SJSA1 (cell line): ENCODE data around the gene CRHR2. TPM values are rescaled to one million over a fixed set of nuclear protein-coding genes. Genes with fewer than 3 reads are reported as not detected.
A peak's percentile ranks its signal among the peaks of the same experiment; 100 is the strongest.

ENCODE experiments used
- DNase-seq, 2 experiments: peaks; one replicate each; pipeline ENCODE4 v3.0.0-alpha.2; 2015 to 2020; ENCODE audit warnings: low spot score in 2 of 2, low read depth in 1 of 2
- H3K27ac ChIP-seq: fragments of 250-450 bp; sonication (Bioruptor Pico); 2 replicates; pipeline ENCODE4 v1.5.1; 2020; ENCODE audit warnings: mild to moderate bottlenecking, moderate library complexity
- H3K27me3 ChIP-seq: fragments of 250-450 bp; sonication (Bioruptor Pico); replicated peaks from 2 replicates; pipeline ENCODE4 v1.5.1; 2020; ENCODE audit warnings: mild to moderate bottlenecking, moderate library complexity
- H3K36me3 ChIP-seq: fragments of 250-450 bp; sonication (Bioruptor Pico); 2 replicates; pipeline ENCODE4 v1.5.1; 2020; ENCODE audit warnings: mild to moderate bottlenecking
- H3K4me1 ChIP-seq: fragments of 250-450 bp; sonication (Bioruptor Pico); replicated peaks from 2 replicates; pipeline ENCODE4 v1.6.1; 2021; ENCODE audit warnings: mild to moderate bottlenecking
- H3K4me3 ChIP-seq: fragments of 250-450 bp; sonication (Bioruptor Pico); 2 replicates; pipeline ENCODE4 v1.5.1; 2020; ENCODE audit warnings: mild to moderate bottlenecking
- H3K9me3 ChIP-seq: fragments of 250-450 bp; sonication (Bioruptor Pico); replicated peaks from 2 replicates; pipeline ENCODE4 v1.5.1; 2020; ENCODE audit warnings: mild to moderate bottlenecking
- total RNA-seq: library from RNA; depleted of rRNA; stranded (reverse); fragments of >200 nt; shearing (Covaris generic); gene quantifications from 2 replicates; pipeline ENCODE4 v1.2.3, GENCODE V29; 2014

The CRHR2 gene
- total RNA-seq, 1 experiment from 2014 or later = not detected

- H3K4me3 ChIP-seq = no peak overlapping the region
- DNase-seq = no peak
- no peaks in the 10 kb centered on the region for H3K9me3 ChIP-seq
- no peaks in the 10 kb centered on the region for H3K36me3 ChIP-seq
- no peak overlapping the region for H3K27ac ChIP-seq
- H3K27me3 ChIP-seq = peaks cover 60% of the 10 kb centered on the region
- peaks cover 10% of the 10 kb centered on the region; the same call in 1 of the 2 replicates for H3K4me1 ChIP-seq
These were observed 1.1 kb upstream of the CRHR2 start for GRCh38 chr7:30683306-30683705.

- Histone ChIP-seq H3K9me3 (no peaks in the 10 kb centered on the region), H3K27me3 (peaks cover 66% of the 10 kb centered on the region), H3K4me1 (peaks cover 10% of the 10 kb centered on the region; the same call in 1 of the 2 replicates), H3K36me3 (no peaks in the 10 kb centered on the region), H3K27ac (no peak overlapping the region), H3K4me3 (no peak overlapping the region)
- DNase-seq = no peak
These were observed 443 bp downstream of the CRHR2 start for GRCh38 chr7:30681815-30682211.

- no peaks in the 10 kb centered on the region for H3K36me3 ChIP-seq
- DNase-seq = no peak
- H3K27me3 ChIP-seq = peaks cover 67% of the 10 kb centered on the region
- H3K4me1 ChIP-seq = peaks cover 10% of the 10 kb centered on the region; the same call in 1 of the 2 replicates
- no peak overlapping the region for H3K27ac ChIP-seq
- no peaks in the 10 kb centered on the region for H3K9me3 ChIP-seq
- no peak overlapping the region for H3K4me3 ChIP-seq
These were observed 892 bp downstream of the CRHR2 start for GRCh38 chr7:30681331-30681797.

DNA sequence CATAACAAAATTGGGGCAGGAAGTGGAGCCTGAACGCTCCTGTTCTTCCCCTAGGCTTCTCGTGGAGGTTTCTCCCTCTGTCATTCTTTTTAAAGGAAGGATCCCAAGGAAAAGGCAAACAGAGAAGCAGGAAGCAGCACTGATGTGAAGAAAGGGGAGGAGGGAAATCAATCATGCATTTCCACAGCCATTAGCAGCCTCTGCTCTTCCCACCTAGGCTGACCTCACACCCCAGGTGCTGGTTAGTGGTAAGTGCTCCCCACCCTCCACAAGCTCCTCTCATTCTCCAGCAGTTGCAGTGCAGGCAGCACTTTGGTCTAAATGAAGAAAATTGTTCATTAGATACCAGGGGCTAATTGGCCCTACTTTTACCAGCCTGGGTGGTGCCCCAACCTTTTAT is 2.6 kb downstream of the CRHR2 start:
- H3K4me1 ChIP-seq = peaks cover 10% of the 10 kb centered on the region; the same call in 1 of the 2 replicates
- H3K4me3 ChIP-seq = no peak overlapping the region
- H3K27ac ChIP-seq = no peak overlapping the region
- no peaks in the 10 kb centered on the region for H3K9me3 ChIP-seq
- DNase-seq = no peak
- no peaks in the 10 kb centered on the region for H3K36me3 ChIP-seq
- peaks cover 63% of the 10 kb centered on the region for H3K27me3 ChIP-seq

- peaks cover 58% of the 10 kb centered on the region for H3K27me3 ChIP-seq
- H3K4me1 ChIP-seq = peaks cover 10% of the 10 kb centered on the region; the same call in 1 of the 2 replicates
- H3K4me3 ChIP-seq = no peak overlapping the region
- no peak for DNase-seq
- H3K9me3 ChIP-seq = no peaks in the 10 kb centered on the region
- no peaks in the 10 kb centered on the region for H3K36me3 ChIP-seq
- no peak overlapping the region for H3K27ac ChIP-seq
These were observed 3.5 kb downstream of the CRHR2 start for GRCh38 chr7:30678805-30679204.

GRCh38 chr7:30674876-30675275 is 7.4 kb downstream of the CRHR2 start:
- no peak for DNase-seq
- no peaks in the 10 kb centered on the region for H3K4me1 ChIP-seq
- no peak overlapping the region for H3K27ac ChIP-seq
- H3K9me3 ChIP-seq = no peaks in the 10 kb centered on the region
- H3K27me3 ChIP-seq = peaks cover 26% of the 10 kb centered on the region
- H3K36me3 ChIP-seq = no peaks in the 10 kb centered on the region
- no peak overlapping the region for H3K4me3 ChIP-seq

DNA sequence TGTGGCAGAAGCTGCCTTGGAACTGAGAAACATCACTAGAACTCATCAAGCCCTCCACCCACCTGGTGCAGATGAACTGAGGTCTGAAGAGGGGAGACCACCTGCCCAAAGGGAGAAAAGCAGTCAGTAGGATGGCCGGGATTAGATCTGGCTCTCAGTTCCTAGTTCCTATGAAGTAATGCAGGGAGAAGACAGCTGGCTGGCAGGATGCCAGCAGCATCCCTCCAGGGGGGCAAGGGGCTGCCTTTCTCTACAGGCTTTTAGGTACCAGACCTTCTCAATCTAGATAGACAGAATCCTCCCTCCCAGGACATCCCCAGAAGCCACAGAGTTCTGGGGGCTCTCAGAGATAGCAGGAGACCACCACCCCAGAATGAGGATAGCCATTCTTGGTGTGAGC is 7.8 kb downstream of the CRHR2 start:
- Histone ChIP-seq H3K27me3 (peaks cover 21% of the 10 kb centered on the region), H3K27ac (no peak overlapping the region), H3K4me1 (no peaks in the 10 kb centered on the region), H3K4me3 (no peak overlapping the region), H3K36me3 (no peaks in the 10 kb centered on the region), H3K9me3 (no peaks in the 10 kb centered on the region)
- no peak for DNase-seq

DNA sequence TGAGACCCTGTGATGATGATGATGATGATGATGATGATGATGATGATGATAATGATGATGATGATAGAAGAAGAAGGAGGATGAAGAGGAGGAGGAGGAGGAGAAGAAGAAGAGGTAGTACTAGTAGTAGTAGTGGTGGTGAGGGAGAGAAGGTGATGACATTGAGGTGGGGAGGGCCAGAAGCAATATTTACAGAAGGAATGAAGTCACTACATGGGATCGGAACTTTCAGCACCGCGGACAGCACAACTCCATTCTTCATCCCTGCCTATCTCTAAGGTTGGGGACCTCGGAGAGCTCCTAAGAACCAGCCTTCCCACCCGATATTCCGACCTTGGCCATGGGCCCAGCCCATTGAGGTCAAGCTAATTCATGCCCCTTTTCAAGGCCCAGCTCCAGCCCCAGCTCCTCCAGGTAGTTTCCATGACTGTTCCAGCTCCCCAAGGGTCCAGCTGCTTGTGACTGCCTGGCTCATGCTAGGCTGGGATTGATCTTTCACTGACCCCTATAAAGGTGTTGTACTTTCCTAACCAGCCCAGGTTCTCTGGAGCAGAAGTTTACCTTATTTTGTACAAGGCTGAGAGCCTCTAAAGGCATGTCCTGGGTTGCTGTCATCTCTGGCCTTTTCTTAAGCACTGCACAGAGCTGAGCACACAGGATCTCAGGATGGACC is 10.3 kb downstream of the CRHR2 start:
- Histone ChIP-seq H3K4me3 (no peak overlapping the region), H3K9me3 (no peaks in the 10 kb centered on the region), H3K27ac (no peak overlapping the region), H3K27me3 (peaks cover 5% of the 10 kb centered on the region), H3K4me1 (no peaks in the 10 kb centered on the region), H3K36me3 (no peaks in the 10 kb centered on the region)
- DNase-seq = peak; percentile 28 to 63

DNA sequence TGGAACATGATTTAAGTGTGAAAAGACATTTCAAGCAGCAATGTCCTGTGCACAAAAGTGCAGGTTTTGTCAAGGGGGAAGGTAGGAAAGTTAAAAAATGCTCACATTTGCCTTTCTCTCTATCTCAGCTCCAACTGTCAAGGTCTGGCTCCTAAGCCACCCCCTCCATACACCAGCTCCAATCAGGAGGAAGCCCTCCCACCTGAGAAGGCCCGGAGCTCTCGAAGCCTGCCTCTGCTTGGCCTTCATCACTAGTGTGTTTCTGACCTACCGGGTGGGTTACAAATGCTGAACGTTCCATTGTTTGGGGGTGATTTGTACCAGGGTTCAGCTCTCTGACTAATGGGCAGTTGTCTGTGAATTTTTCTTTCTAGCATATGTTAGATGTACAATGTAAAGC is 14.2 kb downstream of the CRHR2 start:
- Histone ChIP-seq H3K4me3 (no peak overlapping the region), H3K27me3 (no peaks in the 10 kb centered on the region), H3K9me3 (no peaks in the 10 kb centered on the region), H3K4me1 (no peaks in the 10 kb centered on the region), H3K27ac (no peak overlapping the region), H3K36me3 (no peaks in the 10 kb centered on the region)
- no peak for DNase-seq

GRCh38 chr7:30667172-30667571 is 15.1 kb downstream of the CRHR2 start:
- H3K27me3 ChIP-seq = no peaks in the 10 kb centered on the region
- no peaks in the 10 kb centered on the region for H3K4me1 ChIP-seq
- H3K4me3 ChIP-seq = no peak overlapping the region
- no peak overlapping the region for H3K27ac ChIP-seq
- no peaks in the 10 kb centered on the region for H3K9me3 ChIP-seq
- no peak for DNase-seq
- H3K36me3 ChIP-seq = no peaks in the 10 kb centered on the region

GRCh38 chr7:30665449-30665848 is 16.8 kb downstream of the CRHR2 start:
- no peak overlapping the region for H3K27ac ChIP-seq
- no peak for DNase-seq
- no peaks in the 10 kb centered on the region for H3K36me3 ChIP-seq
- no peaks in the 10 kb centered on the region for H3K9me3 ChIP-seq
- H3K4me3 ChIP-seq = no peak overlapping the region
- H3K4me1 ChIP-seq = no peaks in the 10 kb centered on the region
- H3K27me3 ChIP-seq = no peaks in the 10 kb centered on the region

DNA sequence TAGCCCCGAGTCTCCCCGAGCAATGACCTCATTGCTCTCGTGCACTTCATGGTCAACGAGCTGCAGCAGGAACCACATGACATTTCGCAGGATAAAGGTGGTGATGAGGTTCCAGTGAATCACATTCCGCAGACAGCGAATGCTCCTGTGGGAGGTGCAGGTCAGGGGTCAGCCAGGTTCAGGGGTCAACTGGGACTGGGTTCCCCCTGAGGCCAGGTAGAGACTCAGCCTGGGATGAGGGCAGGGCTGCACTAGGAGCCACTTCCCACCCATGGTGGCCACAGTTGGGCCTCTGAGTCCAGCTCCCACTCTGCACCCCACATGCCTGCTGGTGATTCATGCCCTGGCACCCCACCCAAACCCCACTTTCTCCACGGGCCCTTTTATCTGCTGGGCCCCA is 17.2 kb downstream of the CRHR2 start:
- Histone ChIP-seq H3K4me3 (no peak overlapping the region), H3K27me3 (no peaks in the 10 kb centered on the region; the same call in 1 of the 2 replicates), H3K27ac (no peak overlapping the region), H3K4me1 (no peaks in the 10 kb centered on the region), H3K9me3 (no peaks in the 10 kb centered on the region), H3K36me3 (no peaks in the 10 kb centered on the region)
- no peak for DNase-seq

- no peak for DNase-seq
- H3K9me3 ChIP-seq = no peaks in the 10 kb centered on the region
- H3K4me1 ChIP-seq = no peaks in the 10 kb centered on the region
- H3K36me3 ChIP-seq = no peaks in the 10 kb centered on the region
- H3K4me3 ChIP-seq = no peak overlapping the region
- H3K27me3 ChIP-seq = no peaks in the 10 kb centered on the region; the same call in 1 of the 2 replicates
- H3K27ac ChIP-seq = no peak overlapping the region
These were observed 17.9 kb downstream of the CRHR2 start for GRCh38 chr7:30664184-30664885.

GRCh38 chr7:30663414-30663813 is 18.8 kb downstream of the CRHR2 start:
- no peak for DNase-seq
- H3K9me3 ChIP-seq = no peaks in the 10 kb centered on the region
- no peaks in the 10 kb centered on the region for H3K4me1 ChIP-seq
- H3K36me3 ChIP-seq = no peaks in the 10 kb centered on the region
- H3K27ac ChIP-seq = no peak overlapping the region
- no peak overlapping the region for H3K4me3 ChIP-seq
- H3K27me3 ChIP-seq = no peaks in the 10 kb centered on the region; the same call in 1 of the 2 replicates
